Measurements from ENCODE around the gene BPNT1.

The BPNT1 gene

DNA sequence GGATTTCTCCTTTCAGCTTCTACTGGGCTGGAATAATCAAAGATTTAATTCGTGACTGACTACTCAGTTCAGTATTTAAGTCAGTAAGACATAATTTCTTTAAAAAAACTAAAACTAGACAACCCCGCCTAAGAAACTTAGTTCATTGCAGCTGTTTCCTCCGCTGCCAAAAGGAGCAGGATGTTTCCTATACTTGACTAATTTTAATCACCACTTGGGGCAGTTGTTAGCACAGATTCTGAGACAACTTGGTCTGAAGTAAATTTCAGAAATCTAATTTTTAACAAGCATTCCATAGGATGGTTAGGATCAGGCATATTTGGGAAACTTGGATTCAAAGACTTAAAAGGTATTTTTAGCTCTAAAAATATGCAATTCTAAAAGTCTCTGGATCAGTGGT lies 77.3 kb downstream of the BPNT1 start:
- TF ChIP-seq, protein P1, sequence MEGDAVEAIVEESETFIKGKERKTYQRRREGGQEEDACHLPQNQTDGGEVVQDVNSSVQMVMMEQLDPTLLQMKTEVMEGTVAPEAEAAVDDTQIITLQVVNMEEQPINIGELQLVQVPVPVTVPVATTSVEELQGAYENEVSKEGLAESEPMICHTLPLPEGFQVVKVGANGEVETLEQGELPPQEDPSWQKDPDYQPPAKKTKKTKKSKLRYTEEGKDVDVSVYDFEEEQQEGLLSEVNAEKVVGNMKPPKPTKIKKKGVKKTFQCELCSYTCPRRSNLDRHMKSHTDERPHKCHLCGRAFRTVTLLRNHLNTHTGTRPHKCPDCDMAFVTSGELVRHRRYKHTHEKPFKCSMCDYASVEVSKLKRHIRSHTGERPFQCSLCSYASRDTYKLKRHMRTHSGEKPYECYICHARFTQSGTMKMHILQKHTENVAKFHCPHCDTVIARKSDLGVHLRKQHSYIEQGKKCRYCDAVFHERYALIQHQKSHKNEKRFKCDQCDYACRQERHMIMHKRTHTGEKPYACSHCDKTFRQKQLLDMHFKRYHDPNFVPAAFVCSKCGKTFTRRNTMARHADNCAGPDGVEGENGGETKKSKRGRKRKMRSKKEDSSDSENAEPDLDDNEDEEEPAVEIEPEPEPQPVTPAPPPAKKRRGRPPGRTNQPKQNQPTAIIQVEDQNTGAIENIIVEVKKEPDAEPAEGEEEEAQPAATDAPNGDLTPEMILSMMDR (IDR thresholded peaks at IDR 0.05; ENCODE audit: low read depth, low read length): no peak
- DNase-seq (ENCODE audit: low read depth): no peak
- H3K4me3 ChIP-seq (ENCODE audit: low read depth, low read length): no peak overlapping the region

DNA sequence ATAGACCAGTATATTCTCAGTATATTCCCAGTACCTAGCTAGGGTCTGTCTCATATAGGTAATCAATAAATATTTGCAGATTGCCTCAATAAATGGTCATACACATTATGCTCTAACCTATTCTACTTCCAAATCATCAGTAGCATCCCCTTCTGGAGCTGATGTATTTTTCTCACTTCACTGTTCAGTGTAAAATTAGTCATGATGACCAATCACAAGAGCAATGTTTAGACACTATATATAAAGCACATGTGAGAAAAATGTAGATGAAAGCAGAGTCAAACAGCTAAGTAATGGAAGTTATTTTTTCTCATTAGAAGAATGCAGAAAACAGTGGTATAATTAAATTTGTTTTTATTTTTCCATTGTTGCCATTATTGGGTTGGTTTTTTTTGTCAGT lies 78.0 kb downstream of the BPNT1 start:
- H3K4me3 ChIP-seq (ENCODE audit: low read depth, low read length): no peak overlapping the region
- no peak for DNase-seq (ENCODE audit: low read depth)
- TF ChIP-seq POLR2A (IDR thresholded peaks at IDR 0.05; ENCODE audit: extremely low read depth, insufficient read length) (no peak), MYC (IDR thresholded peaks at IDR 0.05; ENCODE audit: low read depth, low read length) (no peak)
- TF ChIP-seq, protein P2, sequence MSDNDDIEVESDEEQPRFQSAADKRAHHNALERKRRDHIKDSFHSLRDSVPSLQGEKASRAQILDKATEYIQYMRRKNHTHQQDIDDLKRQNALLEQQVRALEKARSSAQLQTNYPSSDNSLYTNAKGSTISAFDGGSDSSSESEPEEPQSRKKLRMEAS (IDR thresholded peaks at IDR 0.05; ENCODE audit: low read depth, low read length): no peak

Data from NB4 (cell line).